Measurements from ENCODE around the gene IL22RA1.

IL22RA1 gene

DNA sequence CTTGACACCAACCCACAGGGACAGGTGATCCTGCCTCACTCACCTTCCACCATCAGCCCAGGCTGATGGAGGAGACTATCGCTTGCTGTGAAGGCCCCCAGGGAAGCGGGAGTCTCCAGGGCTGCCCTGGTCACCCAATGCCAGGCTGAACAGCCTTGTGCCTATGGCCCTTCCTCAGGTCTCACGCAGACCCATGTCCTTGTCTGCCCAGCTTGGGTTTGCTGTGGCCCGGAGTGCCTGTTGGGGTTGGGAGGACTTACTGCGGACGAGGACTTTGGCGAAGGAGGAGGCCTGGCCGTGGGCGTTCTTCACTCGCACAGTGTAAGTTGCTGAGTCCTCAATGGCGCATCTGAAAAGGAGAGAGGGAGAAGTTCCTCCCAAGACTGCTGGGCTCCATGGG lies 45.3 kb downstream of the IL22RA1 start:
- DNase-seq (ENCODE audit: low spot score), result no peak

DNA sequence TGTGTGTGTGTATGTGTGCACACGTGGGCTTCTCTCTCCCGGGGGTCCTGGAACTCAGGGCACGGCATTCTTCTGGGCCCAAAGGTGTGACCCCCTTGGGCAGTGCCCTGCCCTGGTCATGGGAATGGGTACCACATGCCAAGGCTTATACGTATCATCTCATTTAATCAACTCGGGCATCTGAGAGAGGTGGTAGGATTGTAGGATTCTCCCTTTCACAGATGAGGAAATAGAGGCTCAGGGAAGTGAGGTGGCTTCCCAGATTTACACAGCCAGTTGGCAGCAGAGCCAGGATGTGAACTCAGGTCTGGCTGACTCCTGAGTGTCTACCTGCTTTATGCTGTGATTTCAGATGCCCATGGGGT lies 46.2 kb downstream of the IL22RA1 start:
- DNase-seq (ENCODE audit: low spot score), result no peak

DNA sequence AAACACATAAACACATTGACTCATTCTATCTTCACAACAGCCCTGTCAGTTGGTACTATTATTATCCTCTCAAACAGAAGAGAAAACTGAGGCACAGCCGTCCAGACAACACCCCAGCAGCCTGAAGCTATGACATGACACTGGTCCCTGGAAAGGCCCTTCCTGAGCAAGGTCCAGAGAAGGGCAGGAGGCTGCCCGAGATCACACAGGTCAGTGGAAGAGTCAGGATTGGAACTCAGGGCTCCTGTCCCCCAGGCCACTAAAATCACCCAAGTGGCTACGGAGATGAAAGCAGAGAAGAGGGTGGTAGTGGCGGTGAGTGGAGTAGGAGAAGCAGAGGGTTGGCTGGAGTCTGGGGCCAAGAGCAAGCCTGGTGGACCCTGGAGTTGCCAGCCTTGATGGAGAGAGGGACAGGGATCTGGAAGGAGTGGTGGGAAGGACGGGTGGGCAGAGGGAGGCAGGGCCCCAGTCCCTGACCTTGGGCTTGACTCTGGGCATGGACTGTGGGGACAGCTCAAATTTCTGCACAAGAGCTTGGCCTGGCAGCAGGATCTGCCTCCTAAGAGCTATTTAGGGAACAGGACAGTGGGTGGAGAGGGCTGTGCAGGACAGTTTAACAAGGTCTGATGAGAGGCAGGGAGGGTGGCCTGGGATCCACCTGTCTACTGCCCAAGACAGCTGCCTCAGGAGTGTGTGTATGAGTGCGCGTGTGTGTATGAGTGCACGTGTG lies 46.8 kb downstream of the IL22RA1 start:
- no peak for DNase-seq (ENCODE audit: low spot score)

DNA sequence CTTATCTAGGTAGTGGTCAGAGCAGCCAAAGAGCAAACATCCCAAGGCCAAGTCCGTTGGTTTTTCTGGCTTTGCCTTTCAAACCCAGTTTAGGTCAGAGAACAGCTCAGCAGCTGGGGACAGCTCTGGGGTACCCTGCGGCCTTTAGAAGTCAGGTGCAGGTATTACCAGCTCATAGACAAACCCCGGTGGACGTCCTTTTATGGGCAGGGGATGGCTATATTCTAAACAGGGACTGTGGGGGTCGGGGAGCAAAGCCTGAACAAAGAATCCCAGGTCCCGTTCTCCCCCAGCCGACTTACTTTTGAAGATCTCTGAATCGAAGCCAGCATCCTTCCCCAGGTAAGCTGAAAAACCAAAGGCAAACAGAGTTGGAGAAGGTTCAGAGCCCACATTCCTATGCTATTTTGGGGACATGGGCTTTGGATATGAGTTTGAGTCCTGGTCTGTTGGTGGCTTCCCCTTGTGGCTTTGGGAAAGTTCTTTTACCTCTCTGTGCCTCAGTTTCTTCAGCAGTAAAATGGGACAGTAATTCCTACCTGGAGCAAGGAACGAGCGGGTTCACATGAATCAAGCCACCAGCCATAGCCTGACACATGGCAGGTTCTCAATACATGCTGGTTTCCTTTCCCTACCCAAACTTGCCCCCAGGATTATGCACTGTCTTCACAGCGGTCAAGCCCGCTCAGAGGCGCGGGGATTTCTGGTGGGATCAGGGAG lies 47.6 kb downstream of the IL22RA1 start:
- DNase-seq (ENCODE audit: low spot score), result no peak

DNA sequence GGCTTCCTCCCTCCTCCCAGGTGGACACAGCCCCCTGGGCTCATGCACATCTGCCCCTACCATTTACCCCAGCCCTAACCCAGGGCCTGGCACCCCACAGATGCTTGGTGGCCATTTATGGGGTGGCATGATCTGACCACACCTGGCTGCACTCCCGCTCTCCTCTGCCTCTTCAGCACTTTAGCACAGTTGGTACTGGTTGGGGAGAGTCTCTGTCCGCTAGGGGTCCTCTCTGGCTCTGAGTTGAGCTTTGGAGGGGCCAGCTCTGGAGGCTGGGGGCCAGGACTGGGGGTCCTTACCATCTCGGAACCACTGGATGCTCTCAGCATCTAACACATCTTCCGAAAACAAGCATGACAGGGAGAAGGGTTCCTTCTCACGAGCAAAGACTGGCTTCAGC lies 48.4 kb downstream of the IL22RA1 start:
- DNase-seq (ENCODE audit: low spot score), result no peak

DNA sequence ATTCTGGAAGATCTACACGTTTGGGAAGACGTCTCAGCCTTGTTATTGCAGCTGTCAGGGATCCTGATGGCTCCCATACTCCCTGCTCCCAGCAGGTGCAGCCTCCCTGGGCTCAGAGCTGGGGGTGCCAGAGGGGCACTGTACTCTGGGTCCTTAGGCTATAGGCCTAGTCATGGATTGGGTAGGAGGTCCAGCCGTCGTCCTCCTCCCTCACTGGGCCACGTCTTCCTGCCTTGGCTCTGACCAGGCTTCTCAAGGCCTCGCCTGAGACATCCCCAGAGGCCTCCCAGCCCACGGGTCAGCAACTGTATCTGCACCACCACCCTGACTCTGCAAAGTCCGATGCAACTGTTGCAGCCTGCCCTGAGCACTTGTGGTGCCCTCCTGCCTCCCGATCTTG lies 49.2 kb downstream of the IL22RA1 start:
- no peak for DNase-seq (ENCODE audit: low spot score)

DNA sequence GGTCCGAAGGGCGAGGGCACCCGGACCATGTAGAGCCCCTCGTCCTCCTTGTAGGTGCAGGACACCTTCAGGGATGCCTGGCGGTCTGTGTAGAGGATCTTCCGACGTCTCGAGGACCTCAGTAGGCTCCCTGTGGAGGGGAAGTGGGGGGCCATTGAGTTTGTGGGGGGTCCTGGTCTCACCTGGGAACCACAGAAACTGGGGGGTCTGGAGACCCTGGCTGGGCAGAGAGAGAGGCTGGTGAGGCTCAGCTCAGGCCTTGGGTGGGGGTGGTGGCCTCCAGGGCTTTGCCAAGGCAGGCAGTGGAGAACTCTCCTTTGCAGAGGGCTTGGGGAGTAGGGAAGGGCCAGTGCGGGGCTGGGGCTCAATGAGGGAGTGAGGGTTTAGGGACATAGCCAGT lies 50.0 kb downstream of the IL22RA1 start:
- DNase-seq (ENCODE audit: low spot score), result no peak

DNA sequence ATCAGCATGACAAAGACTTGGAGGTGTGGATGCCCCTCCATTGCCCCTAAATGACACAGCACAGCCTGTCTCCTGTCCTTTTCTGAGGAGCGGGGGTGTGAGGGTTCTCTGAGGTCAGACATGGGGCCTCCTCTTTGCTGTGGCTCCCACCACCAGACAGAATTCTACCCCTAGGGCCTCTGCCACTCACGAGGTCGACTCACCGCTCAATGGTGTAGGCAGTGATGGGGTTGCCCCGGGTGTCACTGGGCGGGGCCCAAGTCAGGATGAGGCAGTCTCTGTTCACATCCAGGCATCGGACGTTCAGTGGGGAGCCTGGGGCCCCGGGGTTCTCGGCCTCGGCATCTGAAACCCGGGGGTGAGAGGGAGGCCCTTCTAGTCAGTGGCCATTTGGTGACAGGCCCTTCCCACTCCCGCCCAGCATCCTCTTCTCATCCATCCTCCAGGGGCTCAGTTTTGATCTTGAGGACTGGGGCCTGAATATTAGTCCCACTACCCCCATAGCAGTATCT lies 50.9 kb downstream of the IL22RA1 start:
- DNase-seq (ENCODE audit: low spot score), result no peak

DNA sequence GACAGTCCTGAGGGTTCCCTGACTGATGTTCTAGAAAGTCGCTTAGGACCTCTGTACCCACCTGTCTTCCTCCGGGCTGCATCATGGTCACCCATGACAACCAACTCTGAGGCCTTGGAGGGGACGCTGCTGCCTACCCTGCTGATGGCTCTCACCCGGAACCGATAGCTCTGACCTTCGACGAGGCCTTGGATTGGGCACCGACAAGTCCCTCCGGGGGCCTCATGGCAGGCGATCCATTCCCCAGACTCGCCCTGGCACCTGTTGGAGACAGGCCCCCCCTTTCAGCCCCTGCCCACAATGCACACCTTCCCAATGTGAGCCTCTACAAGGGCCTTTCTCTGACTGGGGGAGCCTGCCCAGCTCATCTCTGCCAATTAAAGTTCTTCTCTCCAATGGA lies 52.2 kb downstream of the IL22RA1 start:
- no peak for DNase-seq (ENCODE audit: low spot score)

DNA sequence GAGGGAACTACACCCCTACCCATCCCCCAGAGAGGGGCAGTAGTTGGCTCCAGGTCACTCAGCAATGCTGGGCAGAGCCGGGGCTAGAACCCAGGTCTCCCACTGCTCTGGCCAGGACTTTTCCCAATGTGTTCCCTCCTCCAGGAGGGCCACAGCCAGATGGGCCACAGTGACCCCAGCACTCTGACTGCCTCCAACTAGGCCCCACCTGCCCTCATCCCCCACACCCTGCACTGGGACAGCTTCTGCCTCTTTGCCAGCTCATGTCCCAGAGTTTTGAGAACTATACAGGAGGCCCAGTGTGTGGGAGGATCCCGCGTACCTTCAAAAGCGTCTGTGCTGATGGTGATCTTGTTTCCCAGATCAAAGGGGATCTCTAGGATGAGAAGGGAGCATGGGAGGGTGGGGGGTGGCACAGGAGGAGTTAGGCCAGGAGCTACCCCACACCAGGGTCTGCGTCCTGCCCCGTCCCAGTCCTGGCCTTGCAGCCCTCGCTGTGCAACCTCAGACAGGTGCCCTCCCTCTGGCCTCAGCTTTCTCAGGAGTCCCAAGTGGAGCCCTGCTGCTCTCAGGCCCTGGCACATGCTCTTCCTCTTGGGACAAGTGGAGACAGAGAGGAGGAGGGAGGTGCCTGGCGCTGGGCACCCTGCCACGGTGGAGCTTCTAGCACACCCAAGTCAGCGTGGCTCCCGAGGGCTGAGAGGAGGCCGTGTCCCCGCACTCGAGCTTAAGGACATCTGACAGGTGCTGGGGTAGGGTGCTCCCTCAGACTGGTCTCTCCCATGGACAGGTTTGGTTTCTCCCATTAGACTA lies 53.0 kb downstream of the IL22RA1 start:
- DNase-seq (ENCODE audit: low spot score), result no peak

DNA sequence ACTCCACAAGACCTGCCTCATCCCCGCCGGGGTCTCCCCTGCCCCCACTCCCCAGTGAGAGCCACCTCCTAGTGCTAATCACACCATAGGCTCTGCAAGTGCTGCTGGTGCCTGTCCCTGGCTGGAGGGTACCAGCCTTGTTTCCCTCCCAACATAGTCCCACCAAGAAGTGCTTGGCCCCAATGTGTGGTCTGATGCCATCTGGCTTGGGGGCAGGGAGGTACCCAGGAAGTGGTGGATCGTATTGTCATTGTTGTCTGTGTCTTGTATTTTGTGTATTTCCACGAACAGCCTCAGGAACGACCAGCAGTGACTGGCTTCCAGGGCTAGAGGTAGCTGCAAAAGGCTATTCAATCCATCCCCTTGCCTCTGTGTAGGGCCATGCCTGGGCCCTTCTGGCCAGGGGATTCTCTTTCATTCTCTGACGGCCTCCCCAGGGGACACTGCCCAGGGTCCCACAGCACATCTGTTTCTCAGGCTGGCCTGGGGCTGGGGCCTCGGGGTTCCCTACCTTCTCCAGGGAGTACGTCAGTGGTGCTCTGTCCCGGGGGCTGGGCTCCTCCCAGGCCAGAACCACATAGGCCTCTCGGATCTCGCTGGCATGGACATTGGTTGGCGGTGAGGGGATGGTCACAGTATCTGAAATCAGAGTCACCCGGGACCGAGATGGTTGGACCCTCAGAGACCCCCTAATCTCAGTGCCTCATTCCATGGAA lies 53.8 kb downstream of the IL22RA1 start:
- no peak for DNase-seq (ENCODE audit: low spot score)

DNA sequence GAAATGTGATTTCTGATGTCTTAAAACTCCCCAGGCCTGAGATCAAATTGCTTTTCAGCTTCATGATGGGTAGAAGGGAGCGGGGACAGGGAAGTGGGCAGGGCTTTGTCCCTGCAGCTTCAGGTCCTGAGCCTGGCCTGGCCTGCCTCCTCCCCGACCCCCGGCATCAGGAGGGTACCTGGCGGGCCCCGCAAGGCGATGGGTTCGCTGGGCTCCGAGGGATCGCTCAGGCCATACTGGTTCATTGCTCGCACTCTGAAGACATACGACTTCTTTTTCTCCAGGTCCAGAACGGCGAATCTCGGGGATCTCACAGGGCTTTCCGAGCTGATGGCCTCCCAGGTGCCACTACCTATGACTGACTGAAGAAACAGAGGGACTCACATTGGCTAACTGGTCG lies 56.5 kb downstream of the IL22RA1 start:
- DNase-seq (ENCODE audit: low spot score), result no peak

DNA sequence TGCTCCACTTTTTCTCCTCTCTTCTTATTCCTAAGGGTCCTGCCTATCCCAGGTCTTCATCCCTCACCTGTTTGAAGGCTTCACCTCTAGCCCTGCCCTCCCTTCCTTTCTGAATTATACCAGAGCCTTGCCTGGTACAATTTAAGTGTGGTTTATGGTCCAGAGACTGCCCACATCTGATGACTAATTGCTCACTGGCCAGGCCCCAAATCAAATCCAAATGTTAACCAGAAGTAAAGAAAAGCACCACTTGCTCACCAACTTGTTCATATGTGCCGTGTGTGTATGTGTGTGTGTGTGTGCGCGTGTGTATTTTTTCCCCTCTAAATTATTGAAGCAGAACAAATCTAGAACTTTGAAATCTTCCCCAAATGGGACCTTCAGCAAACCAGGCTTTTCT lies 57.4 kb downstream of the IL22RA1 start:
- no peak for DNase-seq (ENCODE audit: low spot score)

DNA sequence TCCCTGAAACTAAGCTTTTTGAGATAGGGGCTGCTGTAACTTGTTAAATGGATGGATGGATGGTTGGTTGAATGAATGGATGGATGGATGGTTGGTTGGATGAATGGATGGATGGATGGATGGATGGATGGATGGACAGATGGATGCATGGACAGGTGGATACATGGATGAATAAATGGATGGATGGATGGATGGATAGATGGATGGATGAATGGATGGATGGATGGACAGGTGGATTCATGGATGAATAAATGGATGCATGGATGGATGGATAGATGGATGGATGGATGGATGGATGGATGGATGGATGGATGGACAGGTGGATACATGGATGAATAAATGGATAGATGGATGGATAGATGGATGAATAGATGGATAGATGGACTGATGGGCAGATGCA lies 57.9 kb downstream of the IL22RA1 start:
- no peak for DNase-seq (ENCODE audit: low spot score)

DNA sequence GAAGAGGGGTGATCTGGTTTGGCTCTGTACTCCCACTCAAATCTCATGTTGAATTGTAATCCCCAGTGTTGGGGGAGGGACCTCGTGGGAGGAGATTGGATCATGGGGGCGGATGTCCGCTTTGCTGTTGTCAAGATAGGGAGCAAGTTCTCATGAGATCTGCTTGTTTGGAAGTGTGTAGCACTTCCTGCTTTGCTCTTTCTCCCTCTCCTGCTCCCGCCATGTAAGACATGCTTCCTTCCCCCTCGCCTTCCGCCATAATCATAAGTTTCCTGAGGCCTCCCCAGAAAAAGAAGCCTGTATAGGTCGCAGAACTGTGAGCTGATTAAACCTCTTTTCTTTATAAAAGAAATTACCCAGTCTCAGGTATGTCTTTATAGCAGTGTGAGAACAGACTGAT lies 58.9 kb downstream of the IL22RA1 start:
- no peak for DNase-seq (ENCODE audit: low spot score)

DNA sequence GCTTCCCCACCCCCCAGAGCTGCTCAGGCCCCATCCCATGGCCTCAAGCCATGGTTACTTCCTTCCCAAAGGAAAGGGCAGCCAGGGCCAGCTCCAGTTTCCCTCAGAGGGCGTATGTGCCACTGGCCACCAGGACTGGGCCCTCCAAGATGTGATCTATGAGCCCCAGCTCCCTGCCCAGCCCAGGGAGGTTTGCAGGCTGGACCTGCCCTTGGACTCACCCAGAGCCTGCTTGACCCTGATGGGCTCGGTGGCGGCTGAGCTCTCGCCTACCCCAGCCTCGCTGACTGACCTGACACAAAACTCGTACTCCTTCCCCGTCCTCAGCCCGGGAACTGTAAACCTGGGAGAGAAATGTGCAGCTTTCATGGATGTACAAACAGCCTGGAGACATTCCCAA lies 60.6 kb downstream of the IL22RA1 start:
- DNase-seq (ENCODE audit: low spot score), result no peak

DNA sequence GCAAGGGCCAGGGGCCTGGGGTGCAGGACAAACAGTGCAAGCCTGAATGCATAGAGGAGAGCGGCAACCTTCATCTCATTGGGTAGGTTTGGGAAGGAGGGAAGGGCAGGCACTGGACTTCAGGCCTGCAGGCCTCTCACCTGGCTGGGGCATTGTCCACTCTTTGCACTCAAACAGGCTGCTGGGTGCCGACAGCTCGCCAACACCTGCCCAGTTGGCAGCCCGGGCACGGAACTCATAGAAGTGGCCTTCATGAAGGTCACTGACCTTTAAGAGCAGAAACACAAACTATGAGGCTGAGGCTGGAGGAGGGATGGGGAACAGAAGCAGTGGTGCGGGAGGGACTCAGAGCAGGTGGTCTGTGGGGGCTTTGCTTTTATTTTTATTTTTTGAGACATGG lies 61.8 kb downstream of the IL22RA1 start:
- no peak for DNase-seq (ENCODE audit: low spot score)

DNA sequence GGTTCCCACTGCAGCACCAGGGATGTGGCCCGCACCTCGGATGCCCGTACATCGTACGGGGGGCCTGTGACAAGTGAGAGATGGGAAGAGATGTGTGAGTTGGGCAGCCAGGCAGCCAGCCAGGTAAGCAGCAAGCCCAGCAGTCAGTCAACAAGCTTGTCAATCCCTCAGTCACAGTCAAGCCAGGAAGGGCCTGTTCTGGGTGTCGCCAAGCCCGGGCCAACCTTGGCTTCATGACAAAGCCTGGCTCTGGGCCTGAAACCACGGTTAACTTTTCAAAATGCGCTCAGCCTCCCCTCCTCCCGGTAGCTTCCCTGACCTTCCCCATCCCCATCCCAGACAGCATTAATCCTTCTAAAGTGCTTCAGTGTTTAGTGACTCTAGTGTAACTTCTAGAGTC lies 62.8 kb downstream of the IL22RA1 start:
- DNase-seq (ENCODE audit: low spot score), result no peak

DNA sequence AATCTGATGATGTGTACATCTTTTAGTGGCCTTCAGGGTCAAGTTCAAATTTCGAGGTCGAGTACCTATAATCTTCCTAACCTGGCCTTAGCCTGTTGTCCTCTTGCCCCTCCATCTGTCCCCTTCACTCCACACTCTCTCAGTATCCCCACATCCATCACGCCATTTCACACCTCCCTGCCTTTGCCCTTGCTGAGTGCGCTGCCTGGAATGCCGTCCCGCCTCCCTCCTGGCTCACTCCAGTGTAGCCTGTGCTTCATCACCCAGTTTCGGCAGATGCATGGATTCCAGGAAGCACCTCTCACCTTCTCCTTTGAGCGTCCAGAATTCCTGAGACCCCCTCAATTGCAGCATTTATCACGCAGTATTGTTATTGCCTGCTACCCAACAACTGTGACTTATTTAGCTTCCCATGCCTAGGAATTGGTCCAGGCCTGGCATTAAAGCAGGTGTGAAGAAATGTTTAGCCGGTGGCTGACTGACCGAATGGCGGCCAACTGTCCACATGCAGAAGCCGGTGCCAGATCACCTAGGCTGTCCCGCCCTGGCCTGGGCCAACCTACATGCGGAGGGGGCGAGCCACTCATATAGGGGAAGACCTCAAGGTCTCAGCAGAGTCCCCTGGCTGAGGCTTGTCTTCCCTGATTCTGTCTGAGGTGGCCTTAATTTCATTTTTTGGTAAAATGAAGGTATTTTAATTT lies 65.5 kb downstream of the IL22RA1 start:
- DNase-seq (ENCODE audit: low spot score), result no peak

DNA sequence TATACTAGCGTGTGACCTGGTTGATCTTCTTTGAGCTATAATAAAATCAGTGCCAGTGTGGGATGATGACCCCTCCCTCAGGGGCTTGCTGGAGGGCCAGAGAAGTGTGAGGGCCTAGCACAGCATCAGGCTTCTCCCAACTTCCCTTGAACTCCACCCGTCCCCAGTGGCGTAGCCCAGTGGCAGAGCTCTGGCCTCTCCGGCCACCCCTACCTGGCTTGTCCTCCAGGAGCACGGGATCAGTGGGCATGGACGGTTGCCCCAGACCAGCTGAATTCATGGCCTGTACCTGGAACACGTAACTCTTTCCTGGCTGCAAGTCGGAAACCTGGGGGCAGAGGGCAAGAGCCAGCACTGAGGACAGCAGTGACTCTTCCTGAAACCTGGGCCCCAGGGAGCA lies 67.0 kb downstream of the IL22RA1 start:
- DNase-seq (ENCODE audit: low spot score), result no peak

DNA sequence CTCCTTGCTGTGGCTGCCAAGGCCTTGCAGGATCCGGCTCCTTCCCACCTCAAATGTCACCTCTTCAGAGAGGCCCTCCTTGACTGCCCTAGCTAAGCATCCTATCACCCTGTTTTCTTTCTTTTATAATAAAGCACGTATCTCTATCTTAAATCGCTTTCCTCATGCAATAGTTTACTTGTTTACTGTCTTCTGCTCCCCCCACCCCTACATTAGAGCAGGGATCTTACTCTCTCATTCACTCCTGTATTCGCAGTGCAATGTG lies 67.4 kb downstream of the IL22RA1 start:
- DNase-seq (ENCODE audit: low spot score), result no peak

All from COLO829 (cell line).